ENCODE measurements around the gene OPRD1. TPM values are rescaled to one million over a fixed set of nuclear protein-coding genes. Genes with fewer than 3 reads are reported as not detected.
A peak's percentile ranks its signal among the peaks of the same experiment; 100 is the strongest.

The OPRD1 gene
- polyA plus RNA-seq, 1 of the 3 experiments (the other 2 are of a cell fraction), result 0.07 TPM

DNA sequence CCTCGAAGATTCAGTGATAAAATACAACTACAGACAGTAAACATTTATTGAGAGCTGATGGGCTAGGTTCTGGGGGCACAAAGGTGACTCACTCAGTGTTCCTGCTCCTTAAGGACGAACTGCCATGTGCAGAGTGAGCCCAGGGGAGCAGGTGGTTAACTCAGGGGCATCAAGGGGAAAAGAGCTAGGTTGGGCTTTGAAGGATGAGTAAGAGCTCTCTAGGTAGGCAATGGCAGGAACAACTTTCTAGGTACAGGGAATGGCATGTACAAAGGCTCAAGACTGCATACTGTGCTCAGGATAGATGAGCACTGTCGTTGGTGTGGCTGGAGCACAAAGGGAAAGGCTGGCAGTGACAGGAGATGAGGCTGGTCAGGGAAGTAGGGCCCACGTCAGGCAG is 85.8 kb downstream of the OPRD1 start:
- no peaks in the 10 kb centered on the region for H3K9me3 ChIP-seq
- H3K9me2 ChIP-seq, result no peaks in the 10 kb centered on the region
- H2AFZ ChIP-seq (ENCODE audit: low read depth), result no peak overlapping the region
- POLR2A ChIA-PET, result no interaction called here
- H3K9ac ChIP-seq, result no peak overlapping the region
- H3F3A ChIP-seq (replicated peaks; ENCODE audit: insufficient read depth), result no peaks in the 10 kb centered on the region
- no peaks in the 10 kb centered on the region for H3K36me3 ChIP-seq (replicated peaks in 1 of 2; ENCODE audit: control insufficient read depth in 1 of 2, insufficient read depth in 2 of 2, low read length in 1 of 2)
- no peak for DNase-seq
- H3K27me3 ChIP-seq (ENCODE audit: insufficient read depth), result no peaks in the 10 kb centered on the region
- no peaks in the 10 kb centered on the region for H4K20me1 ChIP-seq (ENCODE audit: insufficient read depth)
- 88% methylated on average over 4 of the region's 4 CpGs for WGBS (ENCODE audit: low lambda C conversion rate)
- H3K4me3 ChIP-seq (ENCODE audit: low read depth in 2 of 2, low read length in 1 of 2), result no peak overlapping the region
- CTCF ChIA-PET, result interaction anchor here (1.4 to 6.6 kb wide), 5 partner anchors 16 to 137 kb away, joined by 3 to 31 read pairs (median 6); no protein-coding TSS in a partner anchor
- TF ChIP-seq RCOR1 (IDR thresholded peaks at IDR 0.05; ENCODE audit: low read length) (no peak), TCF12 (IDR thresholded peaks at IDR 0.05) (no peak), TAF1 (IDR thresholded peaks at IDR 0.05; ENCODE audit: borderline replicate concordance, low read depth, low read length) (no peak), FOXM1 (IDR thresholded peaks at IDR 0.05; ENCODE audit: low read depth) (no peak), MEF2A (IDR thresholded peaks at IDR 0.05; ENCODE audit: borderline replicate concordance, low read depth) (no peak), TEAD4 (IDR thresholded peaks at IDR 0.05; ENCODE audit: borderline replicate concordance, insufficient read depth) (no peak), SIN3A (IDR thresholded peaks at IDR 0.05; ENCODE audit: borderline replicate concordance, low read depth, low read length) (no peak), EP300 (IDR thresholded peaks at IDR 0.05; ENCODE audit: borderline replicate concordance in 1 of 2, low read depth in 1 of 2, low read length in 1 of 2) (no peak), NRF1 (IDR thresholded peaks at IDR 0.05; ENCODE audit: low read depth, low read length) (no peak), ELF1 (IDR thresholded peaks at IDR 0.05) (no peak)
- TF ChIP-seq, protein P1, sequence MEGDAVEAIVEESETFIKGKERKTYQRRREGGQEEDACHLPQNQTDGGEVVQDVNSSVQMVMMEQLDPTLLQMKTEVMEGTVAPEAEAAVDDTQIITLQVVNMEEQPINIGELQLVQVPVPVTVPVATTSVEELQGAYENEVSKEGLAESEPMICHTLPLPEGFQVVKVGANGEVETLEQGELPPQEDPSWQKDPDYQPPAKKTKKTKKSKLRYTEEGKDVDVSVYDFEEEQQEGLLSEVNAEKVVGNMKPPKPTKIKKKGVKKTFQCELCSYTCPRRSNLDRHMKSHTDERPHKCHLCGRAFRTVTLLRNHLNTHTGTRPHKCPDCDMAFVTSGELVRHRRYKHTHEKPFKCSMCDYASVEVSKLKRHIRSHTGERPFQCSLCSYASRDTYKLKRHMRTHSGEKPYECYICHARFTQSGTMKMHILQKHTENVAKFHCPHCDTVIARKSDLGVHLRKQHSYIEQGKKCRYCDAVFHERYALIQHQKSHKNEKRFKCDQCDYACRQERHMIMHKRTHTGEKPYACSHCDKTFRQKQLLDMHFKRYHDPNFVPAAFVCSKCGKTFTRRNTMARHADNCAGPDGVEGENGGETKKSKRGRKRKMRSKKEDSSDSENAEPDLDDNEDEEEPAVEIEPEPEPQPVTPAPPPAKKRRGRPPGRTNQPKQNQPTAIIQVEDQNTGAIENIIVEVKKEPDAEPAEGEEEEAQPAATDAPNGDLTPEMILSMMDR (IDR thresholded peaks at IDR 0.05), result no peak
- TF ChIP-seq, protein P2, sequence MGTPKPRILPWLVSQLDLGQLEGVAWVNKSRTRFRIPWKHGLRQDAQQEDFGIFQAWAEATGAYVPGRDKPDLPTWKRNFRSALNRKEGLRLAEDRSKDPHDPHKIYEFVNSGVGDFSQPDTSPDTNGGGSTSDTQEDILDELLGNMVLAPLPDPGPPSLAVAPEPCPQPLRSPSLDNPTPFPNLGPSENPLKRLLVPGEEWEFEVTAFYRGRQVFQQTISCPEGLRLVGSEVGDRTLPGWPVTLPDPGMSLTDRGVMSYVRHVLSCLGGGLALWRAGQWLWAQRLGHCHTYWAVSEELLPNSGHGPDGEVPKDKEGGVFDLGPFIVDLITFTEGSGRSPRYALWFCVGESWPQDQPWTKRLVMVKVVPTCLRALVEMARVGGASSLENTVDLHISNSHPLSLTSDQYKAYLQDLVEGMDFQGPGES (IDR thresholded peaks at IDR 0.05; ENCODE audit: low read depth, low read length), result no peak
- H3K27ac ChIP-seq (ENCODE audit: low read depth in 2 of 2, low read length in 1 of 2), result no peak overlapping the region
- no peak overlapping the region for H3K4me2 ChIP-seq
- H3K79me2 ChIP-seq (ENCODE audit: insufficient read depth), result no peaks in the 10 kb centered on the region
- H3K4me1 ChIP-seq (ENCODE audit: control insufficient read depth in 1 of 2, insufficient read depth in 2 of 2, low read depth in 1 of 2, low read length in 1 of 2), result peaks cover 13 to 17% of the 10 kb centered on the region in 2 experiments; a peak in 2 of 4 replicates

GRCh38 chr1:28898405-28898881 is 86.5 kb downstream of the OPRD1 start:
- POLR2A ChIA-PET, result no interaction called here
- H3K9me2 ChIP-seq, result no peaks in the 10 kb centered on the region
- TF ChIP-seq USF1 (IDR thresholded peaks at IDR 0.05; ENCODE audit: borderline replicate concordance, low read depth), result no peak
- TF ChIP-seq, protein P2 (IDR thresholded peaks at IDR 0.05; ENCODE audit: low read depth, low read length), result no peak
- no peak for TF ChIP-seq YY1 (IDR thresholded peaks at IDR 0.05; ENCODE audit: low read depth)
- no peak for TF ChIP-seq FOXM1 (IDR thresholded peaks at IDR 0.05; ENCODE audit: low read depth)
- TF ChIP-seq, protein P1 (IDR thresholded peaks at IDR 0.05), result no peak
- TF ChIP-seq POLR2AphosphoS5 (IDR thresholded peaks at IDR 0.05; ENCODE audit: low read depth, low read length), result no peak
- no peak for TF ChIP-seq NRF1 (IDR thresholded peaks at IDR 0.05; ENCODE audit: low read depth, low read length)
- no peak; the same call in 1 of the 2 replicates for TF ChIP-seq NFIC (IDR thresholded peaks at IDR 0.05; ENCODE audit: borderline replicate concordance)
- TF ChIP-seq JUND (IDR thresholded peaks at IDR 0.05), result no peak

More at GRCh38 chr1:28898405-28898881, 86.5 kb downstream of the OPRD1 start:
- H3K27ac ChIP-seq (ENCODE audit: low read depth in 2 of 2, low read length in 1 of 2), result no peak overlapping the region
- H3F3A ChIP-seq (replicated peaks; ENCODE audit: insufficient read depth), result no peaks in the 10 kb centered on the region
- 90% methylated on average over 3 of the region's 3 CpGs for WGBS (ENCODE audit: low lambda C conversion rate)
- no peaks in the 10 kb centered on the region for H3K79me2 ChIP-seq (ENCODE audit: insufficient read depth)
- H3K4me2 ChIP-seq, result no peak overlapping the region
- H3K27me3 ChIP-seq (ENCODE audit: insufficient read depth), result no peaks in the 10 kb centered on the region
- no peak overlapping the region for H3K9ac ChIP-seq
- no peak overlapping the region for H2AFZ ChIP-seq (ENCODE audit: low read depth)
- H3K4me1 ChIP-seq (ENCODE audit: control insufficient read depth in 1 of 2, insufficient read depth in 2 of 2, low read depth in 1 of 2, low read length in 1 of 2), result peaks cover 13 to 17% of the 10 kb centered on the region in 2 experiments; a peak in 2 of 4 replicates
- no peak overlapping the region for H3K4me3 ChIP-seq (ENCODE audit: low read depth in 2 of 2, low read length in 1 of 2)
- DNase-seq, result peak; percentile 45
- H3K9me3 ChIP-seq, result no peaks in the 10 kb centered on the region
- H3K36me3 ChIP-seq (replicated peaks in 1 of 2; ENCODE audit: control insufficient read depth in 1 of 2, insufficient read depth in 2 of 2, low read length in 1 of 2), result no peaks in the 10 kb centered on the region
- CTCF ChIA-PET, result interaction anchor here (1.2 to 6.6 kb wide), 6 partner anchors 9 to 136 kb away, joined by 3 to 31 read pairs (median 5); no protein-coding TSS in a partner anchor
- no peaks in the 10 kb centered on the region for H4K20me1 ChIP-seq (ENCODE audit: insufficient read depth)
